WTC11 (cell line): ENCODE results near the gene BMP8B.

ENCODE experiments used
- CTCF ChIP-seq: fragments of 200-600 bp; IDR thresholded peaks from 2 replicates; pipeline ENCODE4 v1.8.0; 2022; ENCODE audit warnings: antibody characterized with exemption
- TEAD4 ChIP-seq: sonication (generic); formaldehyde crosslinking; IDR thresholded peaks from 2 replicates; pipeline ENCODE4 v1.8.0; 2022; ENCODE audit warnings: mild to moderate bottlenecking, missing genetic modification reagents
- ZNF121 ChIP-seq: sonication (generic); formaldehyde crosslinking; IDR thresholded peaks from 2 replicates; pipeline ENCODE4 v1.8.0; 2023; ENCODE audit warnings: missing genetic modification reagents
- TF ChIP-seq, protein P1 (sequence below): sonication (generic); formaldehyde crosslinking; IDR thresholded peaks from 2 replicates; pipeline ENCODE4 v1.8.1; 2022; ENCODE audit warnings: mild to moderate bottlenecking, moderate library complexity, missing genetic modification reagents
- TF ChIP-seq, protein P2 (sequence below): sonication (generic); formaldehyde crosslinking; IDR thresholded peaks from 2 replicates; pipeline ENCODE4 v1.8.1; 2023; ENCODE audit warnings: mild to moderate bottlenecking, missing genetic modification reagents, moderate library complexity

DNA sequence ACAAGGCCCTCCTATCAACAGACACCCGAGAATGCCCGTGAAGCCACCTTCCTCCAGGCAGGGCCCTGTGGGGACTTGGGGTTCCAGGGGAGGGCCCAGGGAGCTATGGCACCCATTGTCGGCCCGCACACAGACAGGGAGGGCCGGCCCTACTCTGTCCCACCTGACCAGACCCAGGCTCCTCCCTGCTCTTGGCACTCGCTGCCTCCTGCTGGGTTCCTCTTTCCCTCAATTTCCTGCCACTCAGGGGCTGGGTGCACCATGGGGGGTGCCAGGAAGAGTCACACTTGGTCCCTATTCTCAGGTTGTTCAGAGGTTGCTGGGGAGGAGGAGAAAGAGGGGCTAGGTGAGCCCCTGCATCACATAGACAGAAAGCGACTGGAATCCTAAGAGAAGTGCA lies 9.5 kb downstream of the BMP8B start:
- TF ChIP-seq CTCF (no peak), TEAD4 (CRISPR knock-in tag) (no peak), ZNF121 (no peak)
- TF ChIP-seq, protein P1, sequence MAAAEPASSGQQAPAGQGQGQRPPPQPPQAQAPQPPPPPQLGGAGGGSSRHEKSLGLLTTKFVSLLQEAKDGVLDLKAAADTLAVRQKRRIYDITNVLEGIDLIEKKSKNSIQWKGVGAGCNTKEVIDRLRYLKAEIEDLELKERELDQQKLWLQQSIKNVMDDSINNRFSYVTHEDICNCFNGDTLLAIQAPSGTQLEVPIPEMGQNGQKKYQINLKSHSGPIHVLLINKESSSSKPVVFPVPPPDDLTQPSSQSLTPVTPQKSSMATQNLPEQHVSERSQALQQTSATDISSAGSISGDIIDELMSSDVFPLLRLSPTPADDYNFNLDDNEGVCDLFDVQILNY (CRISPR knock-in tag), result no peak
- TF ChIP-seq, protein P2, sequence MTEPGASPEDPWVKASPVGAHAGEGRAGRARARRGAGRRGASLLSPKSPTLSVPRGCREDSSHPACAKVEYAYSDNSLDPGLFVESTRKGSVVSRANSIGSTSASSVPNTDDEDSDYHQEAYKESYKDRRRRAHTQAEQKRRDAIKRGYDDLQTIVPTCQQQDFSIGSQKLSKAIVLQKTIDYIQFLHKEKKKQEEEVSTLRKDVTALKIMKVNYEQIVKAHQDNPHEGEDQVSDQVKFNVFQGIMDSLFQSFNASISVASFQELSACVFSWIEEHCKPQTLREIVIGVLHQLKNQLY (CRISPR knock-in tag), result no peak
